ENCODE data around the gene SLC39A5. TPM values are rescaled to one million over a fixed set of nuclear protein-coding genes. Genes with fewer than 3 reads are reported as not detected.

Gene SLC39A5
- total RNA-seq, 1 experiment from 2014 or later: not detected

DNA sequence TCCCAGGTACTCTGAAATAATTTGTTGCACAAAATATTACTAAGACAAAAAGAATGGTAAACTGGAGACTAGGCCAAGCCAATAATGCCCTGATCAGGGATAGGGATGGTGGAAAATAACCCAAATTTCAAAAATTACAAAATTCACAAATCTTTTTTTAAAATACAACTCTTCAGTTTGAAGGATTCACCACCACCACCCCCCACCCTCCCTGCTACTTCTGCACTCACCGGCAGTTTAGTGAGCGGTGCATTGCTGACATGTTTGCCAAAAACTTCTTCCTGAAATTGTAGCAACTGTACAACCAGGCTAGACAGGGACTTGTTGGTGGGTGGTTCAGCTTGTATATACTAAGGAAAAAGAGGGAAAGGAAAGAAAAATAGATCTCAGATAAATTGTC lies 42.9 kb upstream of the SLC39A5 start:
- H3K18ac ChIP-seq (ENCODE audit: insufficient read length, low read depth, low read length): no peak overlapping the region
- TF ChIP-seq, protein P1, sequence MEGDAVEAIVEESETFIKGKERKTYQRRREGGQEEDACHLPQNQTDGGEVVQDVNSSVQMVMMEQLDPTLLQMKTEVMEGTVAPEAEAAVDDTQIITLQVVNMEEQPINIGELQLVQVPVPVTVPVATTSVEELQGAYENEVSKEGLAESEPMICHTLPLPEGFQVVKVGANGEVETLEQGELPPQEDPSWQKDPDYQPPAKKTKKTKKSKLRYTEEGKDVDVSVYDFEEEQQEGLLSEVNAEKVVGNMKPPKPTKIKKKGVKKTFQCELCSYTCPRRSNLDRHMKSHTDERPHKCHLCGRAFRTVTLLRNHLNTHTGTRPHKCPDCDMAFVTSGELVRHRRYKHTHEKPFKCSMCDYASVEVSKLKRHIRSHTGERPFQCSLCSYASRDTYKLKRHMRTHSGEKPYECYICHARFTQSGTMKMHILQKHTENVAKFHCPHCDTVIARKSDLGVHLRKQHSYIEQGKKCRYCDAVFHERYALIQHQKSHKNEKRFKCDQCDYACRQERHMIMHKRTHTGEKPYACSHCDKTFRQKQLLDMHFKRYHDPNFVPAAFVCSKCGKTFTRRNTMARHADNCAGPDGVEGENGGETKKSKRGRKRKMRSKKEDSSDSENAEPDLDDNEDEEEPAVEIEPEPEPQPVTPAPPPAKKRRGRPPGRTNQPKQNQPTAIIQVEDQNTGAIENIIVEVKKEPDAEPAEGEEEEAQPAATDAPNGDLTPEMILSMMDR (conservative IDR thresholded peaks at IDR 0.05): no peak
- H3K23me2 ChIP-seq (ENCODE audit: insufficient read length, low read depth, low read length, poor library complexity, severe bottlenecking): peaks cover 12% of the 10 kb centered on the region
- H2BK15ac ChIP-seq (ENCODE audit: low read depth, low read length): no peak overlapping the region
- H3K4me1 Mint-ChIP-seq: peaks cover 18 to 22% of the 10 kb centered on the region in 2 experiments
- WGBS (ENCODE audit: extremely low coverage, insufficient read length, low lambda C conversion rate): no CpG with 5 or more reads among the region's 2 CpGs
- H3K27me3 ChIP-seq (ENCODE audit: insufficient read depth, low read length): no peaks in the 10 kb centered on the region
- H3K27ac Mint-ChIP-seq: peak overlapping the region in 1 of 3 experiments; percentile 86; a peak in 1 of 7 replicates
- peaks cover 3% of the 10 kb centered on the region; the same call in 1 of the 2 replicates for H3K27me3 Mint-ChIP-seq (ENCODE audit: low read depth)
- no peaks in the 10 kb centered on the region for H4K20me1 ChIP-seq (ENCODE audit: control insufficient read depth, insufficient read depth, insufficient read length)
- no peak overlapping the region for H2BK5ac ChIP-seq (ENCODE audit: insufficient read length, low read length)
- H4K91ac ChIP-seq (ENCODE audit: insufficient read length, low read depth, low read length): no peak overlapping the region
- H3K9me3 ChIP-seq (ENCODE audit: control insufficient read depth, low read depth, low read length): no peaks in the 10 kb centered on the region
- H3K36me3 Mint-ChIP-seq (ENCODE audit: insufficient read depth in 1 of 3, low read depth in 3 of 3): peaks cover 35 to 57% (median 54%) of the 10 kb centered on the region in 3 experiments; a peak in 6 of 7 replicates
- H3K9ac ChIP-seq (ENCODE audit: extremely low read depth, insufficient read length, low read length): no peak overlapping the region
- H3K14ac ChIP-seq (ENCODE audit: insufficient read depth, low read length): no peak overlapping the region
- H2BK120ac ChIP-seq (ENCODE audit: low read depth, low read length, poor library complexity, severe bottlenecking): no peak overlapping the region
- no peak overlapping the region for H3K23ac ChIP-seq (ENCODE audit: insufficient read length, low read depth, low read length)
- peaks cover 6% of the 10 kb centered on the region for H3K79me1 ChIP-seq (ENCODE audit: insufficient read depth, low read depth, low read length, poor library complexity, severe bottlenecking)
- H2AK5ac ChIP-seq (ENCODE audit: insufficient read length, low read length): no peak overlapping the region
- no peak overlapping the region for H4K8ac ChIP-seq (replicated peaks; ENCODE audit: insufficient read length, low read depth, low read length)
- H3K4me1 ChIP-seq (ENCODE audit: insufficient read depth, low read length): peaks cover 8% of the 10 kb centered on the region
- H4K5ac ChIP-seq (ENCODE audit: insufficient read length, low read depth, low read length): no peak overlapping the region
- H2BK20ac ChIP-seq (ENCODE audit: low read depth, low read length, poor library complexity, severe bottlenecking): no peak overlapping the region
- H3K79me2 ChIP-seq (ENCODE audit: insufficient read depth, low read length): peaks cover 8% of the 10 kb centered on the region; the same call in 1 of the 2 replicates
- no peak overlapping the region for H3K27ac ChIP-seq (ENCODE audit: insufficient read length, low read depth, low read length)
- no peak overlapping the region for H3T11ph ChIP-seq (ENCODE audit: low read length)
- DNase-seq: no peak
- H3K4ac ChIP-seq (ENCODE audit: low read depth, low read length): no peak overlapping the region
- H2BK12ac ChIP-seq (ENCODE audit: insufficient read length, low read depth, low read length): no peak overlapping the region
- H3K56ac ChIP-seq (ENCODE audit: insufficient read length, low read depth, low read length): no peak overlapping the region
- no peak overlapping the region for H3K4me2 ChIP-seq (ENCODE audit: insufficient read depth, insufficient read length, low read length)
- H2AFZ ChIP-seq (ENCODE audit: low read length): no peak overlapping the region
- peak overlapping the region; percentile 14 to 32; a peak in 1 of 5 replicates for H3K4me3 Mint-ChIP-seq
- H3K9me3 Mint-ChIP-seq: 0 out of 5 replicates have a peak, but pooled peaks cover 0 to 3% of the 10 kb centered on the region in 2 experiments

All from H9 (cell line).